B cell (primary cell): ENCODE results near the gene LRIG3. TPM values are rescaled to one million over a fixed set of nuclear protein-coding genes. Genes with fewer than 3 reads are reported as not detected.
"Not testable (repeated sequence)": the region's sequence is repeated elsewhere in the genome, so short reads cannot be mapped to it uniquely, and the experiment has no call there.

Experiments used
- ATAC-seq: fragments of 200-7000 bp; cut with Tn5 transposase; one replicate; pipeline ENCODE4 v1.10.0; 2021; ENCODE audit warnings: low read depth, mild to moderate bottlenecking, moderate number of reproducible peaks, moderate library complexity
- CTCF ChIA-PET: fragments of 350-600 bp; sonication (Branson Sonifier 250); formaldehyde crosslinking; loops from one replicate; lab custom pipeline; 2021; ENCODE audit warnings: antibody characterized with exemption, inconsistent platforms; lab: Charles Lee
- POLR2A ChIA-PET: fragments of 350-600 bp; sonication (Branson Sonifier 250); formaldehyde crosslinking; loops from one replicate; lab custom pipeline; 2021; ENCODE audit warnings: antibody characterized with exemption; lab: Charles Lee
- DNase-seq: peaks from one replicate; pipeline ENCODE4 v3.0.0; 2013
- H2AFZ ChIP-seq: 2 replicates; pipeline ENCODE4 v1.6.1; 2012; ENCODE audit warnings: mild to moderate bottlenecking, low read depth, low read length; ENCODE audit not compliant: insufficient read depth, poor library complexity, severe bottlenecking
- H3K27ac ChIP-seq, 2 donors: 1 replicate in 1 of 2; 2 replicates in 1 of 2; pipeline ENCODE4 v1.5.1; 2012 to 2013; ENCODE audit warnings: low read length in 2 of 2, mild to moderate bottlenecking in 2 of 2, moderate library complexity in 1 of 2
- H3K27me3 ChIP-seq, 4 experiments: fragments of 200-600 bp in 1 of 4; sonication (generic) in 1 of 4; replicated peaks in 1 of 4; 1 replicate in 2 of 4; 2 replicates in 2 of 4; pipeline versions ENCODE4 v1.6.1 to v1.7.0; 2013 to 2016; ENCODE audit warnings: low read length in 3 of 4, mild to moderate bottlenecking in 2 of 4, mixed read lengths in 1 of 4, moderate library complexity in 1 of 4; ENCODE audit not compliant: insufficient read depth in 4 of 4, control insufficient read depth in 3 of 4; ENCODE audit errors: control extremely low read depth in 1 of 4
- H3K36me3 ChIP-seq, 2 experiments: replicated peaks in 1 of 2; 1 replicate in 1 of 2; 2 replicates in 1 of 2; pipeline versions ENCODE4 v1.6.1 to v1.7.1; 2013; ENCODE audit warnings: low read length in 1 of 2; ENCODE audit not compliant: insufficient read depth in 2 of 2, control insufficient read depth in 1 of 2; ENCODE audit errors: control extremely low read depth in 1 of 2, extremely low read depth in 1 of 2
- H3K4me1 ChIP-seq, 2 donors: fragments of 200-600 bp in 1 of 2; sonication (generic) in 1 of 2; 1 replicate in 1 of 2; 2 replicates in 1 of 2; pipeline versions ENCODE4 v1.5.1 to v1.6.1; 2013 to 2017; ENCODE audit warnings: low read length in 2 of 2; ENCODE audit not compliant: control insufficient read depth in 2 of 2, insufficient read depth in 2 of 2
- H3K4me2 ChIP-seq: replicated peaks from 2 replicates; pipeline ENCODE3; 2012; ENCODE audit warnings: mild to moderate bottlenecking, low read depth, low read length; ENCODE audit not compliant: poor library complexity, severe bottlenecking
- H3K4me3 ChIP-seq, 5 experiments: fragments of 200-600 bp in 1 of 5; sonication (generic) in 1 of 5; 1 replicate in 3 of 5; 2 replicates in 2 of 5; pipeline versions ENCODE4 v1.5.1 to v1.7.0; 2011 to 2016; ENCODE audit warnings: low read length in 4 of 5, mild to moderate bottlenecking in 4 of 5, low read depth in 2 of 5, control low read depth in 1 of 5, moderate library complexity in 1 of 5; ENCODE audit not compliant: insufficient read depth in 1 of 5; ENCODE audit errors: control extremely low read depth in 1 of 5, extremely low read depth in 1 of 5
- H3K79me2 ChIP-seq: fragments of 200-600 bp; sonication (generic); one replicate; pipeline ENCODE4 v1.6.0; 2016; ENCODE audit warnings: low read length; ENCODE audit not compliant: control insufficient read depth, insufficient read depth
- H3K9ac ChIP-seq: fragments of 200-600 bp; sonication (generic); 2 replicates; pipeline ENCODE4 v1.6.1; 2017; ENCODE audit warnings: mild to moderate bottlenecking, low read length, moderate library complexity
- H3K9me3 ChIP-seq, 3 donors: one replicate each; pipeline versions ENCODE4 v1.6.1 to v1.7.1; 2013; ENCODE audit warnings: low read length in 2 of 3; ENCODE audit not compliant: control insufficient read depth in 2 of 3, insufficient read depth in 1 of 3; ENCODE audit errors: control extremely low read depth in 1 of 3
- H4K20me1 ChIP-seq: 2 replicates; pipeline ENCODE4 v1.6.0; 2012; ENCODE audit warnings: mild to moderate bottlenecking, low read length; ENCODE audit not compliant: insufficient read depth, control insufficient read depth, poor library complexity, severe bottlenecking
- H3K27ac Mint-ChIP-seq: one replicate; pipeline ENCODE4 v1.8.0; 2021; ENCODE audit warnings: mixed read lengths
- H3K27me3 Mint-ChIP-seq: one replicate; pipeline ENCODE4 v1.8.0; 2021; ENCODE audit warnings: mixed read lengths
- H3K4me1 Mint-ChIP-seq: one replicate; pipeline ENCODE4 v1.8.0; 2021; ENCODE audit warnings: mixed read lengths
- H3K4me3 Mint-ChIP-seq: one replicate; pipeline ENCODE4 v1.8.0; 2021; ENCODE audit warnings: mixed read lengths
- H3K9me3 Mint-ChIP-seq: one replicate; pipeline ENCODE4 v1.8.0; 2022; ENCODE audit warnings: mixed read lengths; ENCODE audit not compliant: insufficient read depth
- EZH2 ChIP-seq: IDR thresholded peaks from 2 replicates; pipeline ENCODE4 v1.6.1; 2012; ENCODE audit warnings: borderline replicate concordance, low read depth, mild to moderate bottlenecking, moderate library complexity, low read length; ENCODE audit not compliant: insufficient read depth, poor library complexity, severe bottlenecking
- WGBS: methylation state at CpG from one replicate; pipeline ENCODE4 v1.1.5; 2013; ENCODE audit warnings: missing lambda C conversion rate; ENCODE audit not compliant: insufficient coverage; 5-methylcytosine and 5-hydroxymethylcytosine counted together
- intact Hi-C: fragments of 100-400 bp; cut with micrococcal nuclease; formaldehyde crosslinking; loops from one replicate; pipeline ENCODE4 v1.10.0; 2022
- polyA plus RNA-seq: library from polyadenylated mRNA; depleted of rRNA; stranded (reverse); fragments of >200 nt; gene quantifications from 2 replicates; pipeline ENCODE4 v1.2.3, GENCODE V29; 2012
- total RNA-seq, 2 donors: library from RNA; stranded (reverse); fragments of 120-200 nt in 1 of 2; gene quantifications; 1 replicate in 1 of 2; 2 replicates in 1 of 2; pipeline versions ENCODE4 v1.2.3 to v1.2.4, GENCODE V29; 2013 to 2022
- TF ChIP-seq, protein P1 (sequence below): fragments of 200-600 bp; IDR thresholded peaks from one replicate; pipeline ENCODE4 v1.8.0; 2022; ENCODE audit warnings: antibody characterized with exemption, mild to moderate bottlenecking

LRIG3 gene
- total and polyA plus RNA-seq, 2 donors (not counting 1 experiment from before 2014, with no cell fraction given), result 0.13 TPM; not detected in 1

- no peaks in the 10 kb centered on the region for H3K79me2 ChIP-seq
- H3K27me3 ChIP-seq, result no peaks in the 10 kb centered on the region
- H3K9me3 ChIP-seq, result no peaks in the 10 kb centered on the region
- no peaks in the 10 kb centered on the region for H3K27me3 Mint-ChIP-seq
- no peak overlapping the region for H2AFZ ChIP-seq
- no peaks in the 10 kb centered on the region for H3K36me3 ChIP-seq
- H3K9ac ChIP-seq, result no peak overlapping the region
- WGBS, result 94% methylated on average over 6 of the region's 8 CpGs
- H3K4me1 Mint-ChIP-seq, result no peaks in the 10 kb centered on the region
- DNase-seq (no peak), ATAC-seq (no peak)
- H3K4me3 ChIP-seq, result no peak overlapping the region
- H3K9me3 Mint-ChIP-seq, result no peaks in the 10 kb centered on the region
- H3K4me1 ChIP-seq, result no peaks in the 10 kb centered on the region
- no peak overlapping the region for H3K4me2 ChIP-seq
- H3K27ac ChIP-seq, result no peak overlapping the region
- POLR2A ChIA-PET, result no interaction called here
- H3K4me3 Mint-ChIP-seq, result no peak overlapping the region
- no peak overlapping the region for H3K27ac Mint-ChIP-seq
- CTCF ChIA-PET, result no interaction called here
- intact Hi-C loops, result no loop called here
- no peaks in the 10 kb centered on the region for H4K20me1 ChIP-seq
- TF ChIP-seq, protein P1, sequence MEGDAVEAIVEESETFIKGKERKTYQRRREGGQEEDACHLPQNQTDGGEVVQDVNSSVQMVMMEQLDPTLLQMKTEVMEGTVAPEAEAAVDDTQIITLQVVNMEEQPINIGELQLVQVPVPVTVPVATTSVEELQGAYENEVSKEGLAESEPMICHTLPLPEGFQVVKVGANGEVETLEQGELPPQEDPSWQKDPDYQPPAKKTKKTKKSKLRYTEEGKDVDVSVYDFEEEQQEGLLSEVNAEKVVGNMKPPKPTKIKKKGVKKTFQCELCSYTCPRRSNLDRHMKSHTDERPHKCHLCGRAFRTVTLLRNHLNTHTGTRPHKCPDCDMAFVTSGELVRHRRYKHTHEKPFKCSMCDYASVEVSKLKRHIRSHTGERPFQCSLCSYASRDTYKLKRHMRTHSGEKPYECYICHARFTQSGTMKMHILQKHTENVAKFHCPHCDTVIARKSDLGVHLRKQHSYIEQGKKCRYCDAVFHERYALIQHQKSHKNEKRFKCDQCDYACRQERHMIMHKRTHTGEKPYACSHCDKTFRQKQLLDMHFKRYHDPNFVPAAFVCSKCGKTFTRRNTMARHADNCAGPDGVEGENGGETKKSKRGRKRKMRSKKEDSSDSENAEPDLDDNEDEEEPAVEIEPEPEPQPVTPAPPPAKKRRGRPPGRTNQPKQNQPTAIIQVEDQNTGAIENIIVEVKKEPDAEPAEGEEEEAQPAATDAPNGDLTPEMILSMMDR, result no peak
- TF ChIP-seq EZH2, result no peak
These were observed 60.1 kb downstream of the LRIG3 start for GRCh38 chr12:58860056-58860787.

DNA sequence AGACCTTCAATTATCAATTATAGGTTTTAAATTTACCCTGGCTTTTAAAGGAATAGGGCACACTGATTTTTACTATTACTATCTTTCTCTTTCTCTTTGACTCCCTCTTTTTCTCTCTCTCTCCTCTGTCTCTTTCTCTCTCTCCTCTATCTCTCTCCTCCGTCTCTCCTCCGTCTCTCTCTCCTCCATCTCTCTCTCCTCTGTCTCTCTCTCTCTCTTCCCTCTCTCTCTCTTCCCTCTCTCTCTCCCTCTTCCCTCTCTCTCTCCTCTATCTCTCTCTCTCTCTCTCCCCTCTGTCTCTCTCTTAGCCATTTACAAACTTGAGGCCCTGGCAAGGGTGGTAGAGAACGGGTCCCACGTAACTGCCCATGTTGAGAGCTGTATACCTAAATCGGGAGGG is 62.3 kb downstream of the LRIG3 start:
- 94% methylated on average over 5 of the region's 5 CpGs for WGBS
- ATAC-seq, result no peak
- Mint-ChIP-seq H3K27me3 (no peaks in the 10 kb centered on the region), H3K27ac (no peak overlapping the region), H3K4me1 (no peaks in the 10 kb centered on the region), H3K4me3 (no peak overlapping the region), H3K9me3 (no peaks in the 10 kb centered on the region)
- TF ChIP-seq EZH2, result no peak
- TF ChIP-seq, protein P1, result no peak
- H3K4me1 ChIP-seq, result no peaks in the 10 kb centered on the region
- CTCF ChIA-PET, result no interaction called here
- no peaks in the 10 kb centered on the region for H3K27me3 ChIP-seq
- H3K79me2 ChIP-seq, result no peaks in the 10 kb centered on the region
- no peaks in the 10 kb centered on the region for H4K20me1 ChIP-seq
- no peak for DNase-seq
- no peak overlapping the region for H3K4me3 ChIP-seq
- H3K4me2 ChIP-seq, result no peak overlapping the region
- no peak overlapping the region for H3K27ac ChIP-seq
- H3K9ac ChIP-seq, result no peak overlapping the region
- H3K36me3 ChIP-seq, result no peaks in the 10 kb centered on the region
- intact Hi-C loops, result no loop called here
- H2AFZ ChIP-seq, result no peak overlapping the region
- POLR2A ChIA-PET, result no interaction called here
- no peaks in the 10 kb centered on the region for H3K9me3 ChIP-seq

- H3K4me1 Mint-ChIP-seq, H3K36me3 ChIP-seq, DNase-seq, H3K9me3 ChIP-seq, H3K9ac ChIP-seq, H3K4me1 ChIP-seq, H2AFZ ChIP-seq, H3K27me3 Mint-ChIP-seq, H3K27ac Mint-ChIP-seq, POLR2A ChIA-PET, H4K20me1 ChIP-seq, CTCF ChIA-PET, H3K27me3 ChIP-seq, intact Hi-C loops, H3K4me3 Mint-ChIP-seq, H3K79me2 ChIP-seq, ATAC-seq, H3K9me3 Mint-ChIP-seq, H3K27ac ChIP-seq, H3K4me3 ChIP-seq, H3K4me2 ChIP-seq: not testable (repeated sequence)
- no CpG with 5 or more reads among the region's 1 CpG for WGBS
These were observed 63.1 kb downstream of the LRIG3 start for GRCh38 chr12:58857206-58857605.
